SU-DHL-6 (cell line): ENCODE results near the gene FRMD4B.

Source experiments
- EZH2phosphoT487 ChIP-seq: fragments of 200-600 bp; sonication (generic), shearing (Covaris generic); conservative IDR thresholded peaks from 2 replicates; pipeline ENCODE4 v1.6.1; 2018; ENCODE audit warnings: mild to moderate bottlenecking, antibody characterized with exemption, low read length, moderate library complexity, mixed read lengths
- TF ChIP-seq, protein P1 (sequence below): fragments of 200-600 bp; sonication (generic); IDR thresholded peaks from one replicate; pipeline ENCODE4 v1.5.1; 2017; ENCODE audit warnings: antibody characterized with exemption, mild to moderate bottlenecking, low read length, moderate library complexity; ENCODE audit not compliant: insufficient read depth, poor library complexity, severe bottlenecking

- TF ChIP-seq, protein P1, sequence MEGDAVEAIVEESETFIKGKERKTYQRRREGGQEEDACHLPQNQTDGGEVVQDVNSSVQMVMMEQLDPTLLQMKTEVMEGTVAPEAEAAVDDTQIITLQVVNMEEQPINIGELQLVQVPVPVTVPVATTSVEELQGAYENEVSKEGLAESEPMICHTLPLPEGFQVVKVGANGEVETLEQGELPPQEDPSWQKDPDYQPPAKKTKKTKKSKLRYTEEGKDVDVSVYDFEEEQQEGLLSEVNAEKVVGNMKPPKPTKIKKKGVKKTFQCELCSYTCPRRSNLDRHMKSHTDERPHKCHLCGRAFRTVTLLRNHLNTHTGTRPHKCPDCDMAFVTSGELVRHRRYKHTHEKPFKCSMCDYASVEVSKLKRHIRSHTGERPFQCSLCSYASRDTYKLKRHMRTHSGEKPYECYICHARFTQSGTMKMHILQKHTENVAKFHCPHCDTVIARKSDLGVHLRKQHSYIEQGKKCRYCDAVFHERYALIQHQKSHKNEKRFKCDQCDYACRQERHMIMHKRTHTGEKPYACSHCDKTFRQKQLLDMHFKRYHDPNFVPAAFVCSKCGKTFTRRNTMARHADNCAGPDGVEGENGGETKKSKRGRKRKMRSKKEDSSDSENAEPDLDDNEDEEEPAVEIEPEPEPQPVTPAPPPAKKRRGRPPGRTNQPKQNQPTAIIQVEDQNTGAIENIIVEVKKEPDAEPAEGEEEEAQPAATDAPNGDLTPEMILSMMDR: no peak
- TF ChIP-seq EZH2phosphoT487: no peak
These were observed 20.3 kb upstream of the FRMD4B start for GRCh38 chr3:69406163-69406562.
